Kidney tubule cell (primary cell): ENCODE measurements around the gene CCDC39.

Source experiments
- DNase-seq: peaks from one replicate; pipeline ENCODE4 v3.0.0-alpha.2; 2018; ENCODE audit warnings: low spot score

Gene CCDC39

DNA sequence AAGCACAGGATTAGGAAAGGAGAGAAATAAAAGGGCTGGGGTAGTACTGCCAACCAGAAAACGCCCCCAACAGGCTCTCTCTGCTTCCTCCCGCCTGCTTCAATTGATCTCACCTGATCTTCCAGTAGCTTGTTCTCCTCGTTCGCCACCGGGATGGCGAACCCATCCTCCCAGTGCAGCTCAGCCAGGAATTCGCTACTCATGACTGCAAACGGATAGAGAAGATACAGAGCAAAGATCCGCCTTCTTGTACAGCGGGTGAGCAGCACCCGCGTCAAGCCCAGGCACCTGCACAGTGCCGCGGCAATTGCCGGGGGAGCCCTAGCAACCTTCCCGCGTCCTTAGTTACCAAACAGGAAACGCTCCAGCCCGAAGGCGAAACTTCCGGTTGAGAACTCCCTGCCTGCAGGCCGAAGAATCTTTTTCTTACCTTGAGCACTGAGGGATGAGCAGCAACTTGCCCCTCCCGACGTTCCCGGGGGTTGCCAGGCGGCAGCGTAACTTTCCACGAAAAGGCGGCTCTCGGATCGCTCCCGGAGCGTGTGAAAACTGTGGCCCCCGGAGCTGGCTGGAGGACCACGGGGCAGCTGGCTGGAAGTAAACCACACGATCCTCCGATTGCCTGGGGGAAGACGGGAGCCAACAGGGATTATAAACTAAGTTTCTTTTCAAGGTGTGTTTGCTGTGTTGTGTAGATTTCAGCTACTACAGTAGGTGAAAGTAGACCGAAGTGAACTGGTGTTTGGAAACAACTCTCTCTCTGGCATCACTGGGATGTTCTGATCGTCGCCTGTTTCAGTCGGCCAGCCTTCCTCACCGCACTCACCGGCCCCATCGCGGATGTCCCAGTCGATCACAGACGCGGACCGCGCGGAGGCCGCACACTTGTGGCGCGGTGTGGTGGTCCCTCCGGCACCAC lies at the start of gene CCDC39:
CCDC39 (minus strand) TSS at position 312 of the 919 bp plus-strand sequence; CDS start at position 203, 109 bp downstream.
- peak; percentile 89 for DNase-seq

GRCh38 chr3:180720012-180720411 lies 40.7 kb upstream of the CCDC39 start:
- no peak for DNase-seq

DNA sequence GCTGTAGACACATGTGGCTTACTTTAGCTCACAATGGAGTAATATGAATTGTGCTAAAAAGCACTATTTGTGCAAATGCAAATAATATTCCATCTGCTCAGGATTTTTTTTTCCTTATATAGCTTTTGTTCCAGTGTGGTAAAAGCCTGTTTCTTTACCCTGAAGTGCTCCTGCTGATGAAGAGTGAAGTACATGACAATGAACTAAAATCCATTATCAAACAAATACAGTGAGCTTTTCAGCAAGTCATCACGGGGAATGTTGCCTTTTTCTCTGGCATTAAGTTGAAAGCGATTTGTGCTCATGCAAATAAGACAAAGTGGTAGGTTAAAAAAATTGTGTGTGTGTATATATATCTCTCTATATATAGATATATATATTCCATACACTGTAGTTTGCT lies 28.6 kb upstream of the CCDC39 start:
- DNase-seq: no peak

DNA sequence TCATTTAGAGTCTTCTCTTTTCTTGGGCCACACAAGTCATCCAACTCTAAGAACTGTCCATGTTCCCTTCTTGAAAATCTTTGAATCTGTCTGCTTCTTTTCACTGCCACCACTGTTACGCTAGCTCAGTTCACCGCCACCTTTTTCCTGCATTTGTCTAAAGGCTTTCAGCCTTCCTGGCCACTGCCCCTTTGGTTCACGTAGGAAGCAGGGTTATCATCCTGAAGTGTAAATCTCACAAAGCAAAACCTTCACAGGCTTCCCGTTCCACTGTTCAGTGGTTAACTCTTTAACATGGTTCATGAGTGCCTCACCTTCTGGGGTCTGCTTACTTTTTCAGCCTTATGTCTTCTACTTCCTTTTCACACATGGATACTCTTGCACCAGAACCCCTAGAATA lies 26.3 kb upstream of the CCDC39 start:
- DNase-seq: no peak

GRCh38 chr3:180704532-180704931 lies 25.2 kb upstream of the CCDC39 start:
- no peak for DNase-seq

GRCh38 chr3:180700941-180701340 lies 21.7 kb upstream of the CCDC39 start:
- DNase-seq: no peak

- DNase-seq: no peak
Observed at GRCh38 chr3:180698760-180699270, 19.5 kb upstream of the CCDC39 start.

GRCh38 chr3:180694321-180694720 lies 15.0 kb upstream of the CCDC39 start:
- no peak for DNase-seq

DNA sequence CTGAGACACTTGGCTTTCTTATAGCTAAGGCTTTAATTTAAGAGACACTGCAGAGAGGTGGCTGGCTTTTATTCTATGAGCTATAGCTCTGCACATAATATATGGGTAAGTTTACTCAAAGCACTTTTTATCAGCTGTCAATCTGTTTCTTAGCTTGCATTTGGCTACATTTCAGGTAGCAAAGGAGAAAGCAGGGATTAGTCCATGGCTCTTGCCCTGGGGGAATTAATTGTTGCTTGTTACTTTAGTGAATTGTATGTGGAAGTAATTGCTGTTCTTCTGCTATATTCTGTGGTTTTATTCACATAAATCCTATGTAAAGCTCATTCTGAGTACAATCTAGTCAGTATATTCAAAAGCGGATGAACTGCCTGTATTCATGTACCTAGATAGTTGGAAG lies 14.4 kb upstream of the CCDC39 start:
- DNase-seq: no peak

- no peak for DNase-seq
Observed at GRCh38 chr3:180690061-180690460, 10.8 kb upstream of the CCDC39 start.

- DNase-seq: no peak
Observed at GRCh38 chr3:180684807-180685206, 5.5 kb upstream of the CCDC39 start.

DNA sequence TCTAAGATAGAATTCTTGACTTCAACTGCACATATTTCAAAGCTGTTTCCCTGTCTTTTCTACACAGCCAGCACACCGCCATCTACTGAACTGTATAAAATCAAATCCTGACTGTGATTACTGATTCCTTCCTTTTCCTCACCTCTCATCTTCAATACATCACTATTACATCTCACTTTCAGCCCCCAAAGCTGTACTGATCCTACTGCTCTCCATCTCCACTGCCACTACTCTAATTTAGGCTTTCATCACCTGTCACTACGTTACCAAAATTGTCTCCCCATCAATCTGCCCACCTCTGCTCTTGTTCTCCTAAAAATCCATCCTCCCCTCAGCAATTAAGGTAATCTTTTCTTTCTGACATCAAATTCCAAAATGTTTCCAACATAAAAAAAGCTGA lies 4.5 kb upstream of the CCDC39 start:
- DNase-seq: no peak

GRCh38 chr3:180680097-180680430 lies 775 bp upstream of the CCDC39 start:
- DNase-seq: peak; percentile 71

- no peak for DNase-seq
Observed at GRCh38 chr3:180678231-180678630, 1.1 kb downstream of the CCDC39 start.

DNA sequence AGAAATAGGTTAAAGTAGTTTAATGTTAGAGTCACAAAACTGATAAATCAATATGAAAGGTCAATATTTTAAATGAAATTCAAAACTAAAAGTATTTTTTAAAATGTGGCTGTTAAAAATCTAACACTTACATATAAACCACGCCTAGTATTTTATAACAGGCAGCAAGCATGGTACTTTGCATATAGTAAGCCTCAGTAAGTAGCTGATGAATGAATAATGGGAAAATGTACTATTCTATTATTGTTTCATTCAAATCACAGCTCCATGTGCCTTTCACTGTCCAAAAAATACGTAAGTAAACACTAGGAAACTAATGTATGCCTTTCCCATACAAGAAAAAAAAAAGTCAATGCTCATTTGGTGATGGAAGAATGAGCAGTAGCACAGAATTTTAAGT lies 17.8 kb downstream of the CCDC39 start:
- DNase-seq: no peak

DNA sequence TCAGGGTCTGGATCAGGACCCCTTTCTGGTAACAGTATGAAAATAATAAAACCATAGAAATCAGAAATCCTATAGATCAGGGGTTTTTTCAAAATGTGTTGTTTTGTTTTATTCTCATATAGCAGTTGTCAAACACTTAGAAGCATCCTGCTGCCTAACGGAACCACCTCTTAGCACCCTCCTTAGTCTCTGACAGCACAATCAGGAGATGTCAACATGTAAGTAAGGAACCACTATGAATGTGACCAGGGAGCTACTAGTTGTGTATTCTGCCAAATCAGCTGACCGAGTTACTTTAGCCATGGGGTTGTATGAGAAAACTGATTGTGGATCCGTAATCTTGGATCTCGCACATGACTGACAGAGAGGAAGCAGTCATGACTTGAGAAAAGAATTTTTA lies 22.2 kb downstream of the CCDC39 start:
- no peak for DNase-seq

DNA sequence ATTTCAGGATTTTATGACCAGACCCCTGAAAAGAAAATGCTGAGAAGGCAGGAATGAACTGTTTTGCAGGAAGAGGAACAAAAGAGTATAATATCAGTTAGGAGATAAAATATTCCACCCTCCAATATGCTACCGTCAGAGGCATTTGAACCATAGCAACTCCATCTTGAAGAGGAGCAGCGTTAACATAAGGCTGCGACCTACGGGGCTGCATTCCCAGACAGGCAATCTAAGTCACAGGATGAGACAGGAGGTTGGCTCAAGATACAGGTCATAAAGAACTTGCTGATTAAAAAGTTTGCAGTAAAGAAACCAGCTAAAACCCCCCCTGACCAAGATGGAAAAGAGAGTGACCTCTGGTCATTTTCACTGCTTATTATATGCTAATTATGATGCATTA lies 22.9 kb downstream of the CCDC39 start:
- DNase-seq: no peak

- DNase-seq: no peak
Observed at GRCh38 chr3:180646187-180646790, 33.0 kb downstream of the CCDC39 start.

GRCh38 chr3:180640987-180641386 lies 38.3 kb downstream of the CCDC39 start:
- DNase-seq: no peak

GRCh38 chr3:180633722-180634121 lies 45.6 kb downstream of the CCDC39 start:
- no peak for DNase-seq

GRCh38 chr3:180631317-180631716 lies 48.0 kb downstream of the CCDC39 start:
- no peak for DNase-seq

- peak; percentile 6 for DNase-seq
Observed at GRCh38 chr3:180630371-180630770, 48.9 kb downstream of the CCDC39 start.

GRCh38 chr3:180626844-180627243 lies 52.4 kb downstream of the CCDC39 start:
- DNase-seq: no peak
